ENCODE data around the gene BCL2L15. TPM values are rescaled to one million over a fixed set of nuclear protein-coding genes. Genes with fewer than 3 reads are reported as not detected.

Gene BCL2L15
- total and polyA plus RNA-seq, 2 of the 13 experiments (the other 11 are each of a cell fraction or from before 2014, with no cell fraction given), result 0.03 to 0.27 TPM

DNA sequence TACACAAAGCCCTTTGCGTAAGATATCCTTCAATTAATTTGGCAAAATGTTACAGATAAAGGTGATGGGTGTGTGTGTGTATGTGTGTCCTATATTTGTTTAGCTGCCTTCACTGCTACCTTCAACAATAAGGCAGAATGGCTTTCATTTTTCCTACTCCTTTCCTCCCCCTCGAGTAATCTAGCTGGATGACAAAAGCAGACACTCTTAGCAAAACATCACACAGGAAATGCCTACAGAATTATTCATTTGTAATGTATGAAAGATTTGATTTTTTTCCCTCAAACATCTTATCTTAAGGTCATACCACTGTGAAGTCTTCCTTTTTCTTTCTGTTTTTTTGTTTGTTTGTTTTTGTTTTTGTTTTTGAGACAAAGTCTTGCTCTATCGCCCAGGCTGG lies 26.5 kb downstream of the BCL2L15 start:
- Histone ChIP-seq H3K27me3 (ENCODE audit: control insufficient read depth in 1 of 2, insufficient read depth in 2 of 2, low read length in 2 of 2) (no peaks in the 10 kb centered on the region; a peak in 1 of 5 replicates), H4K20me1 (ENCODE audit: insufficient read depth, low read length) (no peaks in the 10 kb centered on the region), H3K9ac (ENCODE audit: insufficient read depth, low read depth, low read length) (no peak overlapping the region), H3K27ac (ENCODE audit: extremely low read length, insufficient read depth, low read length) (no peak overlapping the region), H3K79me2 (ENCODE audit: insufficient read depth, low read length) (no peaks in the 10 kb centered on the region), H3K36me3 (replicated peaks in 1 of 2; ENCODE audit: control insufficient read depth in 1 of 2, insufficient read depth in 2 of 2, low read length in 2 of 2) (no peaks in the 10 kb centered on the region), H3K4me3 (replicated peaks in 1 of 3; ENCODE audit: insufficient read depth in 1 of 3, low read depth in 2 of 3, low read length in 3 of 3) (no peak overlapping the region), H3K4me2 (ENCODE audit: low read depth, low read length) (no peak overlapping the region), H3K9me3 (ENCODE audit: low read length) (no peaks in the 10 kb centered on the region), H3K4me1 (ENCODE audit: insufficient read depth, low read length) (peaks cover 9% of the 10 kb centered on the region), H2AFZ (ENCODE audit: low read length) (no peak overlapping the region)
- 46% methylated on average over 3 of the region's 3 CpGs for WGBS (ENCODE audit: low lambda C conversion rate)
- TF ChIP-seq, protein P1, sequence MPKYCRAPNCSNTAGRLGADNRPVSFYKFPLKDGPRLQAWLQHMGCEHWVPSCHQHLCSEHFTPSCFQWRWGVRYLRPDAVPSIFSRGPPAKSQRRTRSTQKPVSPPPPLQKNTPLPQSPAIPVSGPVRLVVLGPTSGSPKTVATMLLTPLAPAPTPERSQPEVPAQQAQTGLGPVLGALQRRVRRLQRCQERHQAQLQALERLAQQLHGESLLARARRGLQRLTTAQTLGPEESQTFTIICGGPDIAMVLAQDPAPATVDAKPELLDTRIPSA (CRISPR knock-in tag; IDR thresholded peaks at IDR 0.05; ENCODE audit: borderline replicate concordance), result no peak
- TF ChIP-seq RFX3 (CRISPR knock-in tag; IDR thresholded peaks at IDR 0.05) (no peak), NFIB (CRISPR knock-in tag; IDR thresholded peaks at IDR 0.05; ENCODE audit: borderline replicate concordance) (no peak), ZNF460 (CRISPR knock-in tag; IDR thresholded peaks at IDR 0.05; ENCODE audit: borderline replicate concordance) (no peak), MZF1 (CRISPR knock-in tag; IDR thresholded peaks at IDR 0.05; ENCODE audit: borderline replicate concordance) (no peak), ZNF607 (CRISPR knock-in tag; IDR thresholded peaks at IDR 0.05; ENCODE audit: borderline replicate concordance) (no peak), ZNF274 (CRISPR knock-in tag; IDR thresholded peaks at IDR 0.05) (no peak), ZNF652 (CRISPR knock-in tag; IDR thresholded peaks at IDR 0.05; ENCODE audit: borderline replicate concordance, low read depth) (no peak), ELF4 (CRISPR knock-in tag; IDR thresholded peaks at IDR 0.05; ENCODE audit: borderline replicate concordance) (no peak), ZC3H4 (CRISPR knock-in tag; IDR thresholded peaks at IDR 0.05; ENCODE audit: borderline replicate concordance) (no peak)
- TF ChIP-seq, protein P2, sequence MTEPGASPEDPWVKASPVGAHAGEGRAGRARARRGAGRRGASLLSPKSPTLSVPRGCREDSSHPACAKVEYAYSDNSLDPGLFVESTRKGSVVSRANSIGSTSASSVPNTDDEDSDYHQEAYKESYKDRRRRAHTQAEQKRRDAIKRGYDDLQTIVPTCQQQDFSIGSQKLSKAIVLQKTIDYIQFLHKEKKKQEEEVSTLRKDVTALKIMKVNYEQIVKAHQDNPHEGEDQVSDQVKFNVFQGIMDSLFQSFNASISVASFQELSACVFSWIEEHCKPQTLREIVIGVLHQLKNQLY (CRISPR knock-in tag; IDR thresholded peaks at IDR 0.05), result no peak
- ATAC-seq, result no peak
- CTCF ChIA-PET (ENCODE audit: low intra/inter-chr PET ratio, low total read pairs), result no interaction called here
- in situ Hi-C loops (cut with HindIII; ENCODE audit: extremely low pct_ligation_motif_present, low pct_unique_long_range_greater_than_20kb) (no loop called here), intact Hi-C loops (cut with micrococcal nuclease; ENCODE audit: unreplicated experiment) (no loop called here)
- no peak for FAIRE-seq
- POLR2A ChIA-PET, result no interaction called here
- BruUV-seq (replicated peaks), result no TSS peak
- no peak for DNase-seq (ENCODE audit: low spot score)

Measured in HepG2 (cell line).